IPS-18c (cell line): ENCODE measurements around the gene C4orf17.

Experiments used
- H3K4me3 ChIP-seq: 2 replicates; pipeline ENCODE4 v1.7.0; 2013; ENCODE audit warnings: low read depth, mild to moderate bottlenecking, low read length, moderate library complexity; ENCODE audit not compliant: insufficient read depth
- H3K9me3 ChIP-seq: one replicate; pipeline ENCODE4 v1.6.1; 2013; ENCODE audit warnings: mild to moderate bottlenecking, low read length, moderate library complexity; ENCODE audit not compliant: control insufficient read depth, insufficient read depth

C4orf17 gene

DNA sequence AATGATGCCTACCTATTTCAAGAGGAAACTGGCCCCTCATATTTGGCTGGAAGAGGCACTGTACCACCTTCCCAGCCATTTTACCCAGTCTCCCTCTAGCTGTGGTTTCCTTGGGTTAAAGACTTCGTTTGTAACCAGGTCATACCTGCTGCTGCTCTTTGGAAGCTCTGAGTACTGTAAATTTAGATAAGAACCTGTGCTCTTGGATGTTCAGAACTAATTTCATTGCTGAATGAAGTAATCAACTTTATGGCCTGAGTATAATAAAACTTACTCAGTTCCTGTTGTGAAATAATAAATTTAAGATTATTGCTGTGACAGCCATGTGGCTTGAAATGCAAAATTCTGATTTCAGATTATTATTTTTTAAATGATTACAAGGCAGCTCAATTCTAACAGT, 76.0 kb downstream of the C4orf17 start:
- H3K9me3 ChIP-seq = no peaks in the 10 kb centered on the region

DNA sequence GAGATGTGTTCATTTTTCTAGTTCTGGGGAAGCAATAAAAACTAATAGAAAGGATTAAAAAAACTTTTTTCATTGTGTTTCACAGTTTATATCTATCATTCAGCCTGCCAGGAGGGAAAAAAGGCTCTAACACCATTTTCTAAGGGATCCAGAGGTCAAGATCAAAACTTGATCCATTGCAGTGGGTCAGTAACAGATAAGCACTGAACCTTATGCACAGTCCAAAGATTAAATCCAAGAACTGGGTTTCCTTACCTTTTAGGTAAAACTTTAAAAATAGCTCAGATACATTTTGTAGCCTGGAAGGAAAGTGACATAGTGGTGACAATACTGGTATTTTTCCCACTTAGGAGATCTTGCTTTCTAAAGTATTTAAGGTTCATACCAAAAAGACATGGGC, 76.5 kb downstream of the C4orf17 start:
- Histone ChIP-seq H3K9me3 (no peaks in the 10 kb centered on the region), H3K4me3 (no peak overlapping the region)

More for the DNA sequence above, 76.0 kb downstream of the C4orf17 start:
- H3K4me3 ChIP-seq = no peak overlapping the region

DNA sequence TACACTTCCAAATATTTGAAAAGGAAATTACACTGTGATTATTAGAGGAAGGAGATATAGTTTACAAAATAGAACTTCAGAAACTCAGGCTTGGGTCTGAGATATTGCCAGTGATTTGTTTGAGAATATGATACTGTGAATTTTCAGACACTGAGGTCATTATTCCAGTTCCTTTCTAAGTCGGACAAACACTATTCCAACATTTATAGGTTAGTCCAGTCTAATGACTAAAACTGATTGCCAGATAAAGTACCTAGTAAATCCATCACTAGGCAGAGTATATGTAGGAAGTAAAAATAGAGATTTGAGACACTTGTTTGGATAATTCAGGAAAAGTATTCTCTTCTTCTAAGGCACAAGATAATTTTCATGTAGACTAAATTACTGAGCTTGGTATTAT, 77.0 kb downstream of the C4orf17 start:
- no peak overlapping the region for H3K4me3 ChIP-seq
- no peaks in the 10 kb centered on the region for H3K9me3 ChIP-seq

GRCh38 chr4:99591757-99592156, 80.9 kb downstream of the C4orf17 start:
- H3K4me3 ChIP-seq = no peak overlapping the region

More at GRCh38 chr4:99591757-99592156, 80.9 kb downstream of the C4orf17 start:
- H3K9me3 ChIP-seq = no peaks in the 10 kb centered on the region
